Activated T-helper 1 cell treated with Interleukin-2 at 50 U/mL for 16 hours (primary cell): ENCODE results near the gene SOX12.
"Not testable (repeated sequence)": the region's sequence is repeated elsewhere in the genome, so short reads cannot be mapped to it uniquely, and the experiment has no call there.

ENCODE experiments used
- DNase-seq: peaks from one replicate; pipeline ENCODE4 v3.0.0-alpha.2; 2020; ENCODE audit warnings: low read depth

SOX12 gene

GRCh38 chr20:328975-329695 is 3.8 kb downstream of the SOX12 start:
- no peak for DNase-seq

DNA sequence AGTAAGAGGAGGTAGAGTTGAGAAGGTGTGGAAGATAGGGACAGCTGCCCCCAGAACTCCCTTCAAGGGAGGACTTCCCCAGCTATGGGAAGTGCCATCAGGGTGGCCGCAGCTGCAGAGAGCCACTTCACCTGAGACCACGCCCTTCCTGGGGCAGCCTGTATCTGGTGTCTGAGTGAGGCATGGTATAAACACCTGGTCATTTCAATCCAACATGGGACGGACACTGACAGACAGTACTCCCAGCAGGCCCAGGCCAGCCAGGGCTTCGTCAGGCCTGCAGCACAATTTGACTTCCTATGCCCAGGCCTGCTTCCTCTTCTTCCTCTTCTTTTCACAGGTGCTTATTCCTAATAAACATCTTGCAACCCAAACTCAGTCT is 4.5 kb downstream of the SOX12 start:
- DNase-seq = no peak

GRCh38 chr20:330233-331149 is 5.1 kb downstream of the SOX12 start:
- peak; percentile 25 for DNase-seq

- no peak for DNase-seq
These were observed 9.2 kb downstream of the SOX12 start for GRCh38 chr20:334578-334977.

DNA sequence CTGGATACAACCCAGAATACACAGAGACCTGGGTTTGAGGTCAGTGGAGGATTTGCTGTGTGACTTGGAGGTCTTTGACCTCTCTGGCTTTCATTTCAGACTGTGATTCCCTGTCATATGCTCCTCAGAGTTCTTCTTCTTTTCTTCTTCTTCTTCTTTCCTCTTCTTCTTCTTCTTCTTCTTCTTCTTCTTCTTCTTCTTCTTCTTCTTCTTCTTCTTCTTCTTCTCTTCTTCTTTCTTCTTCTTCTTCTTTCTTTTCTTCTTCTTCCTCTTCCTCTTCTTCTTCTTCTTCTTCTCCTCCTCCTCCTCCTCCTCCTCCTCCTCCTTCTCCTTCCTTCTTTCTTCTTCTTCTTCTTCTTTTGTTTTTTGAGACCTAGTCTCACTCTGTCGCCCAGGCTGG is 10.7 kb downstream of the SOX12 start:
- DNase-seq = not testable (repeated sequence)

- DNase-seq = no peak
These were observed 16.3 kb downstream of the SOX12 start for GRCh38 chr20:341682-342081.

GRCh38 chr20:343107-343506 is 17.8 kb downstream of the SOX12 start:
- no peak for DNase-seq

DNA sequence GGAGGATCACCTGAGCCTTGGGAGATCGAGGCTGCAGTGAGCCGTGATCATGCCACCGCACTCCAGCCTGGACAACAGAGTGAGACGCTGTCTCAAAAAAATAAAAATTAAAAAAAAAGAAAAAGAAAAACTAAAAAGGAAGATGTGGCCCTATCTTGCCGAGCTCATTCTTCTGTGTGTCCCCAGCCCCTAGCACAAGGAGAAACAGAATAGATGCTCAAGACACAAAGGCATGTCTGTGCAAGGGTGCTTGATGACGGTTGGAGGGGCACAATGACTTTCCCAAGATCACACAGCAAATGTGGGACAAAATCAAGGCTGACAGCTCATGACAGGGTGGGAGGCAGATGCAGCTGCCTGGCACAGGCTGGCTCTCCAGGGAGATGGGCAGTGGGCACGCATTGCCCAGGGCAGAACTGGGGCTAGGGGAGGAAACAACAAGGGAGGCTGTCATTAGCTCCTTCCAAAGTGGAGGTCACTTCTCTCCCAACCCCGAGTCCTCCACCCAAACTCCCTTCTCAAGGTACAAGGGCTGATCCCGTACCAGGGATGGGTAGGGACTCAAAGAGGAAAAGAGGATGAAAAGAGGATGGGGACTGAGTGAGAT is 20.8 kb downstream of the SOX12 start:
- DNase-seq = no peak

- DNase-seq = no peak
These were observed 21.4 kb downstream of the SOX12 start, which contains the start of gene NRSN2 for GRCh38 chr20:346640-347316. TSS of gene NRSN2 (plus strand) at chr20:347111. CDS start at chr20:349644, 2,533 bp downstream.

DNA sequence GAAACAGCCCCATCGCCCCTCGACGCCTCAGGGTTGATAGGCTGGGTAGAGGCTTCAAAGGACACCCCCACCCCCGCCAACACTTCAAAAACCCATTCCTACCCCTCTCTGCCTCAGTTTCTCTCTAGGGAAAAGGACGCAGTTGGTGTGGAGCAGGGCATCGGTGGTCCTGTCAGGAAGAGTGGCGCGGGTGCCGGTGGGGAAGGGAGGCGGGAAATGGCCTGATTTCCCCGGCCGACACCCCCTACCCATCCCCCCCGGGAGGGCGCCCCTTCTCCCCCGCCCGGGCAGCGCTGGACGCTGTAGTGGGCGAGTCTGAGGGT is 21.9 kb downstream of the SOX12 start:
- DNase-seq = no peak

- peak; percentile 38 for DNase-seq
These were observed 22.5 kb downstream of the SOX12 start for GRCh38 chr20:347640-348484.

- no peak for DNase-seq
These were observed 23.9 kb downstream of the SOX12 start for GRCh38 chr20:348972-349841.

DNA sequence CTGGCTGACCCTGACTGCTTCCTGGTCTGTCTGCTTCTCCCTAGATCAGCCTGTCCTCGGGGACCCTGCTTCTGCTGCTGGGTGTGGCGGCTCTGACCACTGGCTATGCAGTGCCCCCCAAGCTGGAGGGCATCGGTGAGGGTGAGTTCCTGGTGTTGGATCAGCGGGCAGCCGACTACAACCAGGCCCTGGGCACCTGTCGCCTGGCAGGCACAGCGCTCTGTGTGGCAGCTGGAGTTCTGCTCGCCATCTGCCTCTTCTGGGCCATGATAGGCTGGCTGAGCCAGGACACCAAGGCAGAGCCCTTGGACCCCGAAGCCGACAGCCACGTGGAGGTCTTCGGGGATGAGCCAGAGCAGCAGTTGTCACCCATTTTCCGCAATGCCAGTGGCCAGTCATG is 27.8 kb downstream of the SOX12 start:
- no peak for DNase-seq

- DNase-seq = peak; percentile 60
These were observed 29.1 kb downstream of the SOX12 start for GRCh38 chr20:354298-354977.

- DNase-seq = not testable (repeated sequence)
These were observed 30.8 kb downstream of the SOX12 start for GRCh38 chr20:356154-356553.

- no peak for DNase-seq
These were observed 31.4 kb downstream of the SOX12 start for GRCh38 chr20:356745-357144.

- DNase-seq = no peak
These were observed 33.7 kb downstream of the SOX12 start for GRCh38 chr20:358891-359555.

GRCh38 chr20:361561-361960 is 36.2 kb downstream of the SOX12 start:
- DNase-seq = no peak
